ENCODE data around the gene PPIE.

The PPIE gene

GRCh38 chr1:39808784-39809517, 70.3 kb downstream of the PPIE start:
- no peak for DNase-seq

DNA sequence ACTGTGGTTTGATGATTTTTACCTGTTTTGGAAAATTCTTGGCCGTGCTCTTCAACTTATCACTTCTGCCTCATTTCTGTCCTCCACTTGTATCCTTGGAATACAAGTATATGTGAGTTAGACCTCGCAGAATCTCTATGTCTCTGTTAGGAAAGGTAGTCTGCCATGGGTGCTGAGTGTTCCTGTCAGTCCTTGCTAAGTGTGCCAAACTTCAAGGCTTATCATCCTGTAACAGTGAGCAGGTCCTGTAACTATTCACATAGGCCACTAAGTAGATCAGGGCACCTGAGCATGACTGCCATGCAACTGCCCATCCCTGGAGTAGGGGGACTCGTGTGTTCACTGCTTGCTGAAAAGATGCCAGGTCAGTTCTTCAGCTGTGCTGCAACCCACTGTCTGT, 74.2 kb downstream of the PPIE start:
- DNase-seq: no peak

All from fibroblast of skin of abdomen (primary cell).